H9 (cell line): ENCODE data around the gene DLK1. TPM values are rescaled to one million over a fixed set of nuclear protein-coding genes. Genes with fewer than 3 reads are reported as not detected.

ENCODE experiments used
- DNase-seq: peaks from one replicate; pipeline ENCODE4 v3.0.0-alpha.2; 2017
- H2AFZ ChIP-seq: one replicate; pipeline ENCODE4 v1.6.1; 2013; ENCODE audit warnings: mild to moderate bottlenecking, low read length, control low read depth, moderate library complexity
- H2AK5ac ChIP-seq: 2 replicates; pipeline ENCODE4 v1.6.1; 2013; ENCODE audit warnings: low read length, control low read depth, mixed read lengths; ENCODE audit not compliant: insufficient read length
- H2BK120ac ChIP-seq: one replicate; pipeline ENCODE4 v1.6.1; 2013; ENCODE audit warnings: low read depth, mild to moderate bottlenecking, low read length, control low read depth, inconsistent platforms; ENCODE audit not compliant: poor library complexity, severe bottlenecking
- H2BK12ac ChIP-seq: 2 replicates; pipeline ENCODE4 v1.6.1; 2013; ENCODE audit warnings: low read length, control low read depth, mixed read lengths, low read depth; ENCODE audit not compliant: insufficient read length
- H2BK15ac ChIP-seq: 2 replicates; pipeline ENCODE4 v1.6.1; 2013; ENCODE audit warnings: low read depth, low read length, control low read depth
- H2BK20ac ChIP-seq: one replicate; pipeline ENCODE4 v1.6.1; 2013; ENCODE audit warnings: low read depth, mild to moderate bottlenecking, low read length, control low read depth, inconsistent platforms; ENCODE audit not compliant: poor library complexity, severe bottlenecking
- H2BK5ac ChIP-seq: 2 replicates; pipeline ENCODE4 v1.6.1; 2013; ENCODE audit warnings: low read length, control low read depth, mixed read lengths; ENCODE audit not compliant: insufficient read length
- H3K14ac ChIP-seq: 2 replicates; pipeline ENCODE4 v1.6.1; 2013; ENCODE audit warnings: low read length, control low read depth; ENCODE audit not compliant: insufficient read depth
- H3K18ac ChIP-seq: 2 replicates; pipeline ENCODE4 v1.6.1; 2013; ENCODE audit warnings: low read depth, mild to moderate bottlenecking, mixed read lengths, low read length, control low read depth; ENCODE audit not compliant: insufficient read length
- H3K23ac ChIP-seq: 2 replicates; pipeline ENCODE4 v1.6.1; 2013; ENCODE audit warnings: low read length, control low read depth, mixed read lengths, low read depth; ENCODE audit not compliant: insufficient read length
- H3K23me2 ChIP-seq: 2 replicates; pipeline ENCODE4 v1.6.1; 2013; ENCODE audit warnings: low read depth, mild to moderate bottlenecking, mixed read lengths, low read length, control low read depth; ENCODE audit not compliant: insufficient read length, poor library complexity, severe bottlenecking
- H3K27ac ChIP-seq: 2 replicates; pipeline ENCODE4 v1.5.1; 2013; ENCODE audit warnings: low read length, control low read depth, mixed read lengths, low read depth; ENCODE audit not compliant: insufficient read length
- H3K27me3 ChIP-seq: 2 replicates; pipeline ENCODE4 v1.6.1; 2013; ENCODE audit warnings: low read length, control low read depth, inconsistent platforms; ENCODE audit not compliant: insufficient read depth
- H3K4ac ChIP-seq: 2 replicates; pipeline ENCODE4 v1.6.1; 2013; ENCODE audit warnings: low read depth, mild to moderate bottlenecking, control low read depth, inconsistent platforms, low read length, moderate library complexity
- H3K4me1 ChIP-seq: 2 replicates; pipeline ENCODE4 v1.6.1; 2013; ENCODE audit warnings: low read length, control low read depth, inconsistent platforms; ENCODE audit not compliant: insufficient read depth
- H3K4me2 ChIP-seq: 2 replicates; pipeline ENCODE4 v1.6.1; 2013; ENCODE audit warnings: low read length, control low read depth, mixed read lengths; ENCODE audit not compliant: insufficient read length, insufficient read depth
- H3K56ac ChIP-seq: 2 replicates; pipeline ENCODE4 v1.6.1; 2013; ENCODE audit warnings: low read depth, mild to moderate bottlenecking, mixed read lengths, low read length, control low read depth; ENCODE audit not compliant: insufficient read length
- H3K79me1 ChIP-seq: 2 replicates; pipeline ENCODE4 v1.6.1; 2013; ENCODE audit warnings: low read depth, mild to moderate bottlenecking, moderate library complexity, low read length, control low read depth, inconsistent platforms; ENCODE audit not compliant: insufficient read depth, poor library complexity, severe bottlenecking
- H3K79me2 ChIP-seq: 2 replicates; pipeline ENCODE4 v1.6.1; 2013; ENCODE audit warnings: low read length, control low read depth, inconsistent platforms; ENCODE audit not compliant: insufficient read depth
- H3K9ac ChIP-seq: 2 replicates; pipeline ENCODE4 v1.6.1; 2013; ENCODE audit warnings: low read length, control low read depth, mixed read lengths; ENCODE audit not compliant: insufficient read length; ENCODE audit errors: extremely low read depth
- H3K9me3 ChIP-seq: one replicate; pipeline ENCODE4 v1.6.1; 2013; ENCODE audit warnings: low read depth, low read length, inconsistent platforms; ENCODE audit not compliant: control insufficient read depth
- H3T11ph ChIP-seq: one replicate; pipeline ENCODE4 v1.6.1; 2013; ENCODE audit warnings: mild to moderate bottlenecking, low read length, control low read depth, inconsistent platforms
- H4K20me1 ChIP-seq: one replicate; pipeline ENCODE4 v1.6.1; 2013; ENCODE audit not compliant: control insufficient read depth, insufficient read length, insufficient read depth
- H4K5ac ChIP-seq: 2 replicates; pipeline ENCODE4 v1.6.1; 2013; ENCODE audit warnings: low read depth, mild to moderate bottlenecking, mixed read lengths, low read length, control low read depth; ENCODE audit not compliant: insufficient read length
- H4K8ac ChIP-seq: replicated peaks from 2 replicates; pipeline ENCODE4 v1.6.1; 2013; ENCODE audit warnings: low read length, control low read depth, mixed read lengths, low read depth; ENCODE audit not compliant: insufficient read length
- H4K91ac ChIP-seq: 2 replicates; pipeline ENCODE4 v1.6.1; 2013; ENCODE audit warnings: low read depth, mild to moderate bottlenecking, moderate library complexity, mixed read lengths, low read length, control low read depth; ENCODE audit not compliant: insufficient read length
- H3K27ac Mint-ChIP-seq, 3 experiments: 2 replicates in 2 of 3; 3 replicates in 1 of 3; pipeline ENCODE4 v1.8.0; 2020 to 2021; ENCODE audit warnings: mixed read lengths in 3 of 3, mild to moderate bottlenecking in 1 of 3, moderate library complexity in 1 of 3
- H3K27me3 Mint-ChIP-seq: 2 replicates; pipeline ENCODE4 v1.8.0; 2021; ENCODE audit warnings: low read depth, mild to moderate bottlenecking, moderate library complexity, mixed read lengths
- H3K36me3 Mint-ChIP-seq, 3 experiments: 2 replicates in 2 of 3; 3 replicates in 1 of 3; pipeline ENCODE4 v1.8.0; 2020 to 2021; ENCODE audit warnings: low read depth in 3 of 3, mixed read lengths in 3 of 3; ENCODE audit not compliant: insufficient read depth in 1 of 3
- H3K4me1 Mint-ChIP-seq, 2 experiments: 2 replicates each; pipeline ENCODE4 v1.8.0; 2020; ENCODE audit warnings: mixed read lengths in 2 of 2
- H3K4me3 Mint-ChIP-seq, 2 experiments: 2 replicates in 1 of 2; 3 replicates in 1 of 2; pipeline ENCODE4 v1.8.0; 2020 to 2021; ENCODE audit warnings: mild to moderate bottlenecking in 2 of 2, mixed read lengths in 2 of 2, moderate library complexity in 1 of 2
- H3K9me3 Mint-ChIP-seq, 2 experiments: 2 replicates in 1 of 2; 3 replicates in 1 of 2; pipeline ENCODE4 v1.8.0; 2020; ENCODE audit warnings: mild to moderate bottlenecking in 2 of 2, mixed read lengths in 2 of 2, moderate library complexity in 1 of 2
- WGBS: extraction: QIAGEN DNeasy Blood & Tissue Kit; methylation state at CpG from one replicate; pipeline ENCODE4 v1.1.7; 2013; ENCODE audit warnings: missing lambda C conversion rate, low lambda C conversion rate, mixed read lengths; ENCODE audit not compliant: insufficient read length; ENCODE audit errors: extremely low coverage; 5-methylcytosine and 5-hydroxymethylcytosine counted together
- total RNA-seq: library from RNA; stranded (reverse); gene quantifications from 2 replicates; pipeline ENCODE4 v1.2.1, GENCODE V29; 2021
- TF ChIP-seq, protein P1 (sequence below): fragments of 200-600 bp; sonication (generic); conservative IDR thresholded peaks from 3 replicates; pipeline ENCODE4 v1.8.0; 2021; ENCODE audit warnings: antibody characterized with exemption, mild to moderate bottlenecking

The DLK1 gene
- total RNA-seq, 1 experiment from 2014 or later: 2.8 TPM

- no peak overlapping the region for H3K18ac ChIP-seq
- TF ChIP-seq, protein P1, sequence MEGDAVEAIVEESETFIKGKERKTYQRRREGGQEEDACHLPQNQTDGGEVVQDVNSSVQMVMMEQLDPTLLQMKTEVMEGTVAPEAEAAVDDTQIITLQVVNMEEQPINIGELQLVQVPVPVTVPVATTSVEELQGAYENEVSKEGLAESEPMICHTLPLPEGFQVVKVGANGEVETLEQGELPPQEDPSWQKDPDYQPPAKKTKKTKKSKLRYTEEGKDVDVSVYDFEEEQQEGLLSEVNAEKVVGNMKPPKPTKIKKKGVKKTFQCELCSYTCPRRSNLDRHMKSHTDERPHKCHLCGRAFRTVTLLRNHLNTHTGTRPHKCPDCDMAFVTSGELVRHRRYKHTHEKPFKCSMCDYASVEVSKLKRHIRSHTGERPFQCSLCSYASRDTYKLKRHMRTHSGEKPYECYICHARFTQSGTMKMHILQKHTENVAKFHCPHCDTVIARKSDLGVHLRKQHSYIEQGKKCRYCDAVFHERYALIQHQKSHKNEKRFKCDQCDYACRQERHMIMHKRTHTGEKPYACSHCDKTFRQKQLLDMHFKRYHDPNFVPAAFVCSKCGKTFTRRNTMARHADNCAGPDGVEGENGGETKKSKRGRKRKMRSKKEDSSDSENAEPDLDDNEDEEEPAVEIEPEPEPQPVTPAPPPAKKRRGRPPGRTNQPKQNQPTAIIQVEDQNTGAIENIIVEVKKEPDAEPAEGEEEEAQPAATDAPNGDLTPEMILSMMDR: no peak
- H4K20me1 ChIP-seq: no peaks in the 10 kb centered on the region
- WGBS: no CpG with 5 or more reads among the region's 24 CpGs
- no peak overlapping the region for H3K4me2 ChIP-seq
- no peak overlapping the region for H2AFZ ChIP-seq
- no peaks in the 10 kb centered on the region for H3K23me2 ChIP-seq
- no peak overlapping the region; the same call in 1 of the 2 replicates for H3K14ac ChIP-seq
- no peak overlapping the region for H3K56ac ChIP-seq
- H3K4me1 Mint-ChIP-seq: peaks cover 4% of the 10 kb centered on the region in 2 experiments; a peak in 2 of 4 replicates
- peaks cover 24% of the 10 kb centered on the region for H3K27me3 Mint-ChIP-seq
- no peaks in the 10 kb centered on the region; a peak in 1 of 7 replicates for H3K36me3 Mint-ChIP-seq
- no peak for DNase-seq
- no peak overlapping the region for H3K4me3 Mint-ChIP-seq
- no peak overlapping the region for H2BK5ac ChIP-seq
- no peak overlapping the region for H4K5ac ChIP-seq
- H3K9ac ChIP-seq: no peak overlapping the region
- H4K91ac ChIP-seq: no peak overlapping the region
- no peak overlapping the region for H3T11ph ChIP-seq
- H3K27me3 ChIP-seq: no peaks in the 10 kb centered on the region; the same call in 1 of the 2 replicates
- no peak overlapping the region for H2BK12ac ChIP-seq
- no peak overlapping the region; a peak in 1 of 7 replicates for H3K27ac Mint-ChIP-seq
- H3K23ac ChIP-seq: no peak overlapping the region
- peaks cover 3 to 7% of the 10 kb centered on the region in 2 experiments; a peak in 4 of 5 replicates for H3K9me3 Mint-ChIP-seq
- H3K27ac ChIP-seq: no peak overlapping the region
- no peaks in the 10 kb centered on the region for H3K79me2 ChIP-seq
- H2BK20ac ChIP-seq: no peak overlapping the region
- H3K4ac ChIP-seq: no peak overlapping the region
- no peaks in the 10 kb centered on the region for H3K79me1 ChIP-seq
- no peak overlapping the region for H2BK15ac ChIP-seq
- no peaks in the 10 kb centered on the region for H3K9me3 ChIP-seq
- no peaks in the 10 kb centered on the region for H3K4me1 ChIP-seq
- no peak overlapping the region for H2BK120ac ChIP-seq
- no peak overlapping the region for H4K8ac ChIP-seq
- no peak overlapping the region for H2AK5ac ChIP-seq
These were observed 23.1 kb upstream of the DLK1 start for GRCh38 chr14:100703386-100704220.
